IMR-90 (cell line): ENCODE measurements around the gene ARAP3. TPM values are rescaled to one million over a fixed set of nuclear protein-coding genes. Genes with fewer than 3 reads are reported as not detected.

ENCODE experiments used
- ATAC-seq: fragments of 200-7000 bp; cut with Tn5 transposase; 2 replicates; pipeline ENCODE4 v1.9.1; 2020; ENCODE audit warnings: low read depth, mild to moderate bottlenecking, moderate library complexity
- BruUV-seq: library from RNA; stranded (reverse); fragments of 400-500 nt; replicated peaks from 2 replicates; lab custom pipeline; 2021; lab: Mats Ljungman, UMichigan
- CTCF ChIA-PET: fragments of 300-600 bp; formaldehyde crosslinking; extraction: SDS; loops from one replicate; lab custom pipeline; 2021; ENCODE audit warnings: antibody characterized with exemption; lab: Yijun Ruan, JAX
- POLR2A ChIA-PET: fragments of 300-600 bp; sonication (Branson Sonifier 250); formaldehyde crosslinking; loops from one replicate; lab custom pipeline; 2022; ENCODE audit warnings: antibody characterized with exemption; ENCODE audit not compliant: unreplicated experiment; lab: Charles Lee
- DNase-seq: peaks from one replicate; pipeline ENCODE4 v3.0.0; 2013
- H2AFZ ChIP-seq: replicated peaks from 2 replicates; pipeline ENCODE3; 2013; ENCODE audit warnings: low read length, mild to moderate bottlenecking; ENCODE audit not compliant: poor library complexity
- H2AK5ac ChIP-seq: 2 replicates; pipeline ENCODE4 v1.6.1; 2013; ENCODE audit warnings: low read depth, low read length, inconsistent platforms
- H2AK9ac ChIP-seq: replicated peaks from 2 replicates; pipeline ENCODE3; 2013; ENCODE audit warnings: mild to moderate bottlenecking, low read depth, low read length, moderate library complexity; ENCODE audit not compliant: poor library complexity
- H2BK120ac ChIP-seq: 2 replicates; pipeline ENCODE4 v1.6.1; 2013; ENCODE audit warnings: low read depth, low read length, inconsistent platforms
- H2BK15ac ChIP-seq: 3 replicates; pipeline ENCODE4 v1.6.1; 2013; ENCODE audit warnings: low read depth, low read length, inconsistent platforms
- H2BK20ac ChIP-seq: 2 replicates; pipeline ENCODE4 v1.6.1; 2013; ENCODE audit warnings: low read depth, mild to moderate bottlenecking, inconsistent platforms, low read length, moderate library complexity
- H2BK5ac ChIP-seq: 2 replicates; pipeline ENCODE4 v1.6.1; 2013; ENCODE audit warnings: mild to moderate bottlenecking, low read depth, low read length, inconsistent platforms; ENCODE audit not compliant: poor library complexity, severe bottlenecking
- H3K14ac ChIP-seq: replicated peaks from 2 replicates; pipeline ENCODE4 v1.6.1; 2013; ENCODE audit warnings: low read depth, low read length, inconsistent platforms
- H3K18ac ChIP-seq: 2 replicates; pipeline ENCODE4 v1.6.1; 2013; ENCODE audit warnings: low read depth, low read length, control low read depth
- H3K23ac ChIP-seq: 2 replicates; pipeline ENCODE4 v1.6.1; 2013; ENCODE audit warnings: low read depth, low read length, inconsistent platforms
- H3K27ac ChIP-seq: 2 replicates; pipeline ENCODE4 v1.5.1; 2013; ENCODE audit warnings: mild to moderate bottlenecking, control low read depth, low read length; ENCODE audit not compliant: insufficient read depth
- H3K27me3 ChIP-seq: 2 replicates; pipeline ENCODE4 v1.6.1; 2013; ENCODE audit warnings: low read length; ENCODE audit not compliant: control insufficient read depth, insufficient read depth
- H3K36me3 ChIP-seq: 2 replicates; pipeline ENCODE4 v1.6.1; 2013; ENCODE audit warnings: low read length, mixed read lengths; ENCODE audit not compliant: control insufficient read depth, insufficient read depth
- H3K4ac ChIP-seq: 2 replicates; pipeline ENCODE4 v1.6.1; 2013; ENCODE audit warnings: low read depth, low read length, inconsistent platforms
- H3K4me1 ChIP-seq: 2 replicates; pipeline ENCODE4 v1.6.1; 2013; ENCODE audit warnings: low read length, mixed read lengths; ENCODE audit not compliant: control insufficient read depth, insufficient read depth
- H3K4me2 ChIP-seq: 2 replicates; pipeline ENCODE4 v1.6.1; 2013; ENCODE audit warnings: low read depth, mild to moderate bottlenecking, control low read depth, low read length, moderate library complexity
- H3K4me3 ChIP-seq: 2 replicates; pipeline ENCODE4 v1.5.1; 2013; ENCODE audit warnings: low read depth, mild to moderate bottlenecking, control low read depth, low read length, moderate library complexity; ENCODE audit not compliant: insufficient read depth
- H3K56ac ChIP-seq: 2 replicates; pipeline ENCODE4 v1.6.1; 2013; ENCODE audit warnings: low read length, inconsistent platforms; ENCODE audit not compliant: insufficient read depth; ENCODE audit errors: extremely low read depth
- H3K79me1 ChIP-seq, 2 experiments: 2 replicates each; pipeline ENCODE4 v1.6.1; 2013; ENCODE audit warnings: low read length in 2 of 2, inconsistent platforms in 1 of 2, low read depth in 1 of 2
- H3K9ac ChIP-seq: 2 replicates; pipeline ENCODE4 v1.6.1; 2013; ENCODE audit warnings: low read depth, low read length, control low read depth
- H3K9me1 ChIP-seq: 2 replicates; pipeline ENCODE4 v1.6.1; 2013; ENCODE audit warnings: low read length, inconsistent platforms; ENCODE audit not compliant: insufficient read depth
- H3K9me3 ChIP-seq: 2 replicates; pipeline ENCODE4 v1.6.1; 2013; ENCODE audit warnings: low read length; ENCODE audit not compliant: control insufficient read depth, insufficient read depth
- H4K20me1 ChIP-seq: 2 replicates; pipeline ENCODE4 v1.6.1; 2013; ENCODE audit warnings: low read length, inconsistent platforms; ENCODE audit not compliant: insufficient read depth
- H4K5ac ChIP-seq: 2 replicates; pipeline ENCODE4 v1.6.1; 2013; ENCODE audit warnings: mild to moderate bottlenecking, low read depth, low read length, control low read depth
- H4K8ac ChIP-seq, 2 experiments: 2 replicates each; pipeline ENCODE4 v1.6.1; 2013; ENCODE audit warnings: low read depth in 2 of 2, low read length in 2 of 2, control low read depth in 1 of 2, inconsistent platforms in 1 of 2
- H4K91ac ChIP-seq: 2 replicates; pipeline ENCODE4 v1.6.1; 2013; ENCODE audit warnings: low read depth, low read length, inconsistent platforms; ENCODE audit not compliant: insufficient read depth
- BHLHE40 ChIP-seq: fragments of 150-350 bp; IDR thresholded peaks from 2 replicates; pipeline ENCODE4 v1.6.1; 2016; ENCODE audit warnings: mild to moderate bottlenecking, low read depth, low read length
- FOS ChIP-seq: fragments of 150-350 bp; IDR thresholded peaks from 2 replicates; pipeline ENCODE4 v1.6.1; 2016; ENCODE audit warnings: low read depth, low read length
- MAZ ChIP-seq: IDR thresholded peaks from 2 replicates; pipeline ENCODE4 v1.6.1; 2012; ENCODE audit warnings: low read depth, mild to moderate bottlenecking, low read length, improper control_type of control experiment, moderate library complexity, borderline replicate concordance
- MXI1 ChIP-seq: IDR thresholded peaks from 2 replicates; pipeline ENCODE4 v1.6.1; 2012; ENCODE audit warnings: low read depth, mild to moderate bottlenecking, low read length, moderate library complexity, borderline replicate concordance
- POLR2A ChIP-seq: IDR thresholded peaks from 2 replicates; pipeline ENCODE4 v1.6.1; 2012; ENCODE audit warnings: mild to moderate bottlenecking, low read depth, low read length
- RAD21 ChIP-seq: IDR thresholded peaks from 2 replicates; pipeline ENCODE4 v1.6.1; 2012; ENCODE audit warnings: low read length, improper control_type of control experiment
- SMC3 ChIP-seq: fragments of 150-350 bp; IDR thresholded peaks from 2 replicates; pipeline ENCODE4 v1.6.1; 2016; ENCODE audit warnings: low read depth, mild to moderate bottlenecking, antibody characterized with exemption, low read length, moderate library complexity
- whole genome bisulfite sequencing, 2 experiments: methylation state at CpG; one replicate each; pipeline versions ENCODE4 v1.1.5 to v1.1.7; 2013; ENCODE audit warnings: missing lambda C conversion rate in 2 of 2; ENCODE audit not compliant: insufficient read length in 1 of 2; ENCODE audit errors: extremely low coverage in 2 of 2; 5-methylcytosine and 5-hydroxymethylcytosine counted together
- dilution Hi-C: fragments of 300-500 bp; cut with HindIII; formaldehyde crosslinking; loops from one replicate; pipeline ENCODE4 v1.14.3; 2018; ENCODE audit warnings: low sequenced_read_pairs; ENCODE audit not compliant: unreplicated experiment
- in situ Hi-C: fragments of 300-500 bp; cut with MboI; formaldehyde crosslinking; loops from 3 replicates; pipeline ENCODE4 v1.14.3; 2019; ENCODE audit warnings: low sequenced_read_pairs, inconsistent platforms, mixed read lengths
- intact Hi-C: fragments of 100-400 bp; cut with micrococcal nuclease; formaldehyde crosslinking; loops from 2 replicates; pipeline ENCODE4 v1.10.0; 2022
- polyA plus RNA-seq, 3 experiments: library from polyadenylated mRNA; depleted of rRNA; stranded (reverse); fragments of >200 nt; gene quantifications; 2 replicates each; pipeline ENCODE4 v1.2.3, GENCODE V29; 2012; ENCODE audit warnings: low replicate concordance in 1 of 3
- total RNA-seq: library from RNA; depleted of rRNA; stranded (reverse); fragments of >200 nt; gene quantifications from 2 replicates; pipeline ENCODE4 v1.2.3, GENCODE V29; 2012
- TF ChIP-seq, protein P1 (sequence below): conservative IDR thresholded peaks from 2 replicates; pipeline ENCODE4 v1.5.1; 2012; ENCODE audit warnings: mild to moderate bottlenecking, low read depth, low read length, improper control_type of control experiment

The ARAP3 gene
- total and polyA plus RNA-seq, 2 of the 4 experiments (the other 2 are of a cell fraction) = 2.2 to 6.9 TPM

DNA sequence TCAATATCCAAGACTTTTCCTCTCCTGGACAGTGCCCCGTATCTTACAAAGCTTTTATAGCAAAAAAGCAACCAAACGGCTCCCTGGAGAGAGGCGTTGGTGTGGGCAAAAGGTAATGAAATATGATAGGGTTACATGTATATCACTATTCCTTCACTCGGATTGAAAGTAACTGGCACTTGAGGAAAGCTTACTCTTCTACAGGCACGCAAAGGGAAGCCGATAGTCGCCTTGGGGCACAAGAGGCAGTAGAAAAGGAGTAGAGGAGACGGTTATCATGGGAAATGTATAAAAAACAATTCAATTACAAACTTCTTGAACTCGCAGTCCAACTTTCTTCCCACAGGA is 64.4 kb downstream of the ARAP3 start:
- Histone ChIP-seq H3K9ac (peak overlapping the region; percentile 74; the same call in 1 of the 2 replicates), H3K27me3 (no peaks in the 10 kb centered on the region), H3K79me1 (peaks cover 14 to 33% of the 10 kb centered on the region in 2 experiments), H3K4me2 (peak overlapping the region; percentile 99), H4K20me1 (peaks cover 3% of the 10 kb centered on the region; the same call in 1 of the 2 replicates), H2BK120ac (no peak overlapping the region), H3K23ac (peak overlapping the region; percentile 67), H4K91ac (no peak overlapping the region), H3K36me3 (peaks cover 15% of the 10 kb centered on the region), H2BK20ac (no peak overlapping the region), H3K14ac (peak overlapping the region; percentile 54), H4K8ac (peak overlapping the region in 1 of 2 experiments; percentile 14; a peak in 2 of 4 replicates), H3K27ac (no peak overlapping the region), H3K4me1 (0 out of 2 replicates have a peak, but pooled peaks cover 3% of the 10 kb centered on the region), H3K56ac (0 out of 2 replicates have a peak overlapping the region, but pooled peaks have one; percentile 59), H2AFZ (no peak overlapping the region), H3K9me3 (no peaks in the 10 kb centered on the region), H3K4ac (0 out of 2 replicates have a peak overlapping the region, but pooled peaks have one; percentile 48), H4K5ac (no peak overlapping the region), H3K4me3 (peak overlapping the region; percentile 55), H2AK5ac (no peak overlapping the region), H3K9me1 (peaks cover 2% of the 10 kb centered on the region; the same call in 1 of the 2 replicates), H2BK5ac (no peak overlapping the region), H2BK15ac (no peak overlapping the region), H2AK9ac (no peak overlapping the region), H3K18ac (no peak overlapping the region)
- ChIA-PET CTCF (interaction anchor here (1.0 to 6.7 kb wide), 3 partner anchors 9 to 74 kb away, joined by 3 to 94 read pairs (median 5); no protein-coding TSS in a partner anchor), POLR2A (no interaction called here)
- ATAC-seq (no peak), DNase-seq (no peak)
- intact Hi-C loops (loop anchor here (2.0 kb wide), 1 partner anchor 13 kb away; no protein-coding TSS in a partner anchor), in situ Hi-C loops (no loop called here), dilution Hi-C loops (no loop called here)
- TF ChIP-seq FOS (no peak), SMC3 (no peak), POLR2A (no peak), MAZ (no peak), MXI1 (no peak), BHLHE40 (no peak), RAD21 (no peak)
- TF ChIP-seq, protein P1, sequence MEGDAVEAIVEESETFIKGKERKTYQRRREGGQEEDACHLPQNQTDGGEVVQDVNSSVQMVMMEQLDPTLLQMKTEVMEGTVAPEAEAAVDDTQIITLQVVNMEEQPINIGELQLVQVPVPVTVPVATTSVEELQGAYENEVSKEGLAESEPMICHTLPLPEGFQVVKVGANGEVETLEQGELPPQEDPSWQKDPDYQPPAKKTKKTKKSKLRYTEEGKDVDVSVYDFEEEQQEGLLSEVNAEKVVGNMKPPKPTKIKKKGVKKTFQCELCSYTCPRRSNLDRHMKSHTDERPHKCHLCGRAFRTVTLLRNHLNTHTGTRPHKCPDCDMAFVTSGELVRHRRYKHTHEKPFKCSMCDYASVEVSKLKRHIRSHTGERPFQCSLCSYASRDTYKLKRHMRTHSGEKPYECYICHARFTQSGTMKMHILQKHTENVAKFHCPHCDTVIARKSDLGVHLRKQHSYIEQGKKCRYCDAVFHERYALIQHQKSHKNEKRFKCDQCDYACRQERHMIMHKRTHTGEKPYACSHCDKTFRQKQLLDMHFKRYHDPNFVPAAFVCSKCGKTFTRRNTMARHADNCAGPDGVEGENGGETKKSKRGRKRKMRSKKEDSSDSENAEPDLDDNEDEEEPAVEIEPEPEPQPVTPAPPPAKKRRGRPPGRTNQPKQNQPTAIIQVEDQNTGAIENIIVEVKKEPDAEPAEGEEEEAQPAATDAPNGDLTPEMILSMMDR = no peak
- TSS peak; percentile 29 for BruUV-seq
- no CpG with 5 or more reads among the region's 9 CpGs for WGBS, 2 experiments
